CD4-positive, alpha-beta T cell (primary cell): Measurements from ENCODE around the gene XRCC4. TPM values are rescaled to one million over a fixed set of nuclear protein-coding genes. Genes with fewer than 3 reads are reported as not detected.

Experiments
- ATAC-seq: fragments of 200-7000 bp; cut with Tn5 transposase; one replicate; pipeline ENCODE4 v1.10.0; 2022; ENCODE audit warnings: mild to moderate bottlenecking; ENCODE audit not compliant: poor library complexity
- CTCF ChIA-PET: fragments of 350-600 bp; sonication (Branson Sonifier 250); formaldehyde crosslinking; loops from one replicate; lab custom pipeline; 2021; ENCODE audit warnings: antibody characterized with exemption, inconsistent platforms; lab: Charles Lee
- POLR2A ChIA-PET: fragments of 350-600 bp; sonication (Branson Sonifier 250); formaldehyde crosslinking; loops from one replicate; lab custom pipeline; 2021; ENCODE audit warnings: antibody characterized with exemption, inconsistent platforms; lab: Charles Lee
- DNase-seq, 14 experiments: peaks; one replicate each; pipeline ENCODE4 v3.0.0-alpha.2; 2013 to 2020; ENCODE audit warnings: mixed read lengths in 2 of 14
- H3K27ac ChIP-seq, 2 donors: one replicate each; pipeline versions ENCODE4 v1.5.1 to v1.7.0; 2013; ENCODE audit warnings: low read length in 2 of 2, low read depth in 1 of 2, mild to moderate bottlenecking in 1 of 2
- H3K27me3 ChIP-seq, 2 experiments: 1 replicate in 1 of 2; 2 replicates in 1 of 2; pipeline versions ENCODE4 v1.6.1 to v1.7.0; 2013; ENCODE audit warnings: low read length in 2 of 2, control low read depth in 1 of 2, mild to moderate bottlenecking in 1 of 2, moderate library complexity in 1 of 2; ENCODE audit not compliant: insufficient read depth in 2 of 2, control insufficient read depth in 1 of 2
- H3K36me3 ChIP-seq: one replicate; pipeline ENCODE4 v1.6.1; 2013; ENCODE audit warnings: low read length, control low read depth; ENCODE audit not compliant: insufficient read depth
- H3K4me1 ChIP-seq: one replicate; pipeline ENCODE4 v1.6.1; 2013; ENCODE audit warnings: low read length, control low read depth; ENCODE audit not compliant: insufficient read depth
- H3K4me3 ChIP-seq: one replicate; pipeline ENCODE4 v1.5.1; 2013; ENCODE audit warnings: mild to moderate bottlenecking, low read length, moderate library complexity
- H3K9me3 ChIP-seq, 2 experiments: 1 replicate in 1 of 2; 2 replicates in 1 of 2; pipeline versions ENCODE4 v1.6.1 to v1.7.0; 2013; ENCODE audit warnings: low read length in 2 of 2, mild to moderate bottlenecking in 2 of 2, control low read depth in 1 of 2, moderate library complexity in 1 of 2; ENCODE audit not compliant: control insufficient read depth in 1 of 2, insufficient read depth in 1 of 2
- H3K27ac Mint-ChIP-seq: one replicate; pipeline ENCODE4 v1.8.0; 2020; ENCODE audit warnings: mixed read lengths
- H3K27me3 Mint-ChIP-seq: one replicate; pipeline ENCODE4 v1.8.0; 2021; ENCODE audit warnings: mixed read lengths
- H3K36me3 Mint-ChIP-seq: one replicate; pipeline ENCODE4 v1.8.0; 2021; ENCODE audit warnings: low read depth, mixed read lengths
- H3K4me1 Mint-ChIP-seq: one replicate; pipeline ENCODE4 v1.8.0; 2021; ENCODE audit warnings: low read depth, mixed read lengths
- H3K4me3 Mint-ChIP-seq: one replicate; pipeline ENCODE4 v1.8.0; 2020; ENCODE audit warnings: mild to moderate bottlenecking, mixed read lengths
- H3K9me3 Mint-ChIP-seq: one replicate; pipeline ENCODE4 v1.8.0; 2020; ENCODE audit warnings: mixed read lengths
- intact Hi-C, 2 experiments: fragments of 100-400 bp; cut with DNase I in 1 of 2; cut with micrococcal nuclease in 1 of 2; formaldehyde crosslinking; loops; one replicate each; pipeline versions ENCODE4 v1.15.1 to v1.9.0; 2023 to 2025; cut with DNase I, micrococcal nuclease
- total RNA-seq, 174 experiments: library from RNA in 2 of 174; stranded (reverse) in 2 of 174; gene quantifications; one replicate each; pipeline ENCODE4 v1.2.3 and lab custom pipeline; 2021 to 2026
- TF ChIP-seq, protein P1 (sequence below): fragments of 200-600 bp; IDR thresholded peaks from one replicate; pipeline ENCODE4 v1.8.0; 2022; ENCODE audit warnings: antibody characterized with exemption, mild to moderate bottlenecking

The XRCC4 gene
- total RNA-seq, 2 experiments from 2014 or later: 1.8 TPM

DNA sequence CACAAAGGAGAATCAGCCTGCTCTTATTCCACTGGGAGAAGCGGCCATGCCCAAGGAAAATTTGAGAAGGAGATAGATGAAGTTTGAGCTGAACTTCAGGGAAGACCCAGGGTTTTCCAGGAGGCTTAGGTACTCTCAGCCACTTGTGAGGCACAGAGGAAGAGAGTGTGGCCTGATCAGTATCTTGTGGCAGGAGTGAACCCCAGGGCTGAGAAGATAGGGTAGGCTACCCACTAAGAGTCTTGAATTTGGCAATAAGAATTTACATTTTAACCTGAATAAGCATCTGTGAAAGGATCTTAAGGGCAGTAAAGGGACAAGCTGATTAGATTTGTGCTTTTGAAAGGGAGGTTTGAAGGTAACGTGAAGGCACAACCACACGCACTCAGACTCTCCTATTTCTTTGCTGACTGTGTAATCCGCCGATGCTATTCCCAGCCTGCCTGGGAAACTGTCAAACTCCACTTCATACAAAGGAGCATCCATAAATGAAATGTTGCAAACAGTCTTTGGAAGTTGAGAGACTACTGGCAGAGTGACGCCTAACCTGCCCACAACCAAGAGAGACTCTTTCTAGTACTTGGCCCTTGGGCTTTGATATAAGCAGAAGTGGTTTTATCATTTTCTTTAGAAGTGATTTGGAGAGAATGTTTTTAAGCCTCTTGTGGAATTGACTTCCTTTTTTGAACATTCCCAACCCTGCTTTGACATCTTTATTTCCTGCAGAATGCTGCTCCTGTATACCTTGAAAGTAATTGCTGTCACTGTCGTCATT lies 286.0 kb downstream of the XRCC4 start:
- intact Hi-C loops: no loop called here
- H3K27me3 Mint-ChIP-seq: no peaks in the 10 kb centered on the region
- no peaks in the 10 kb centered on the region for H3K4me1 Mint-ChIP-seq
- no peaks in the 10 kb centered on the region for H3K4me1 ChIP-seq
- H3K9me3 ChIP-seq: peaks cover 0 to 5% of the 10 kb centered on the region in 2 experiments
- H3K36me3 ChIP-seq: no peaks in the 10 kb centered on the region
- no peak overlapping the region for H3K4me3 ChIP-seq
- no peak for ATAC-seq
- H3K27me3 ChIP-seq: peaks cover 0 to under 1% of the 10 kb centered on the region in 2 experiments
- H3K27ac ChIP-seq: no peak overlapping the region
- H3K4me3 Mint-ChIP-seq: no peak overlapping the region
- no peak overlapping the region for H3K27ac Mint-ChIP-seq
- TF ChIP-seq, protein P1, sequence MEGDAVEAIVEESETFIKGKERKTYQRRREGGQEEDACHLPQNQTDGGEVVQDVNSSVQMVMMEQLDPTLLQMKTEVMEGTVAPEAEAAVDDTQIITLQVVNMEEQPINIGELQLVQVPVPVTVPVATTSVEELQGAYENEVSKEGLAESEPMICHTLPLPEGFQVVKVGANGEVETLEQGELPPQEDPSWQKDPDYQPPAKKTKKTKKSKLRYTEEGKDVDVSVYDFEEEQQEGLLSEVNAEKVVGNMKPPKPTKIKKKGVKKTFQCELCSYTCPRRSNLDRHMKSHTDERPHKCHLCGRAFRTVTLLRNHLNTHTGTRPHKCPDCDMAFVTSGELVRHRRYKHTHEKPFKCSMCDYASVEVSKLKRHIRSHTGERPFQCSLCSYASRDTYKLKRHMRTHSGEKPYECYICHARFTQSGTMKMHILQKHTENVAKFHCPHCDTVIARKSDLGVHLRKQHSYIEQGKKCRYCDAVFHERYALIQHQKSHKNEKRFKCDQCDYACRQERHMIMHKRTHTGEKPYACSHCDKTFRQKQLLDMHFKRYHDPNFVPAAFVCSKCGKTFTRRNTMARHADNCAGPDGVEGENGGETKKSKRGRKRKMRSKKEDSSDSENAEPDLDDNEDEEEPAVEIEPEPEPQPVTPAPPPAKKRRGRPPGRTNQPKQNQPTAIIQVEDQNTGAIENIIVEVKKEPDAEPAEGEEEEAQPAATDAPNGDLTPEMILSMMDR: no peak
- peaks cover 4% of the 10 kb centered on the region for H3K9me3 Mint-ChIP-seq
- H3K36me3 Mint-ChIP-seq: no peaks in the 10 kb centered on the region
- ChIA-PET CTCF (no interaction called here), POLR2A (no interaction called here)
- DNase-seq: no peak

DNA sequence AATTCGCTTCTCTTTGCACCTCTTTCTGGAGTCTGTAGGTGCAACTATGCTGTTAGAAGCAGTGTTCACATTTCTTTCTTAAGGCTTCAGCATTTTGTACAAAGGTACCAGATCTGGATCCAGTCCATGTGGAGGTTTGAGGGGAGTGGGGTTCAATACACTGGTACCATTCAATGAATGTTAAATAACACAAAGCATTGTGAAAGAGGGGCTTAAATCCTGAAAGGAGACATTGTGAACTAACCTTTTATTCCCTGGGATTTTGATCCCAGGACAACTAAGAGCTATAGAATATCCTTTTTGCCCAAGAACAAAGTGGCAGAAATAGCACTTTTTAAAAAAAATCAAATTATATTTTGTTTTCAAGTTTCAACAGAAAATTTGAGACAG lies 286.5 kb downstream of the XRCC4 start:
- H3K9me3 ChIP-seq: peaks cover 0 to 5% of the 10 kb centered on the region in 2 experiments
- no peak overlapping the region for H3K4me3 ChIP-seq
- TF ChIP-seq, protein P1: no peak
- peaks cover 4% of the 10 kb centered on the region for H3K9me3 Mint-ChIP-seq
- H3K27ac Mint-ChIP-seq: no peak overlapping the region
- no peak overlapping the region for H3K27ac ChIP-seq
- no peaks in the 10 kb centered on the region for H3K36me3 Mint-ChIP-seq
- H3K4me1 ChIP-seq: no peaks in the 10 kb centered on the region
- no peaks in the 10 kb centered on the region for H3K36me3 ChIP-seq
- CTCF ChIA-PET: no interaction called here
- ATAC-seq (no peak), DNase-seq (no peak)
- intact Hi-C loops: no loop called here
- H3K4me1 Mint-ChIP-seq: no peaks in the 10 kb centered on the region
- POLR2A ChIA-PET: no interaction called here
- peaks cover 0 to 3% of the 10 kb centered on the region in 2 experiments for H3K27me3 ChIP-seq
- H3K4me3 Mint-ChIP-seq: no peak overlapping the region
- H3K27me3 Mint-ChIP-seq: no peaks in the 10 kb centered on the region

GRCh38 chr5:83364312-83365299 lies 287.3 kb downstream of the XRCC4 start:
- POLR2A ChIA-PET: no interaction called here
- no peak overlapping the region for H3K4me3 Mint-ChIP-seq
- Histone ChIP-seq H3K36me3 (no peaks in the 10 kb centered on the region), H3K4me1 (no peaks in the 10 kb centered on the region), H3K4me3 (no peak overlapping the region), H3K9me3 (peaks cover 0 to 5% of the 10 kb centered on the region in 2 experiments), H3K27ac (no peak overlapping the region), H3K27me3 (peaks cover 0 to 3% of the 10 kb centered on the region in 2 experiments)
- TF ChIP-seq, protein P1: no peak
- H3K9me3 Mint-ChIP-seq: peaks cover 4% of the 10 kb centered on the region
- intact Hi-C loops: no loop called here
- H3K4me1 Mint-ChIP-seq: no peaks in the 10 kb centered on the region
- CTCF ChIA-PET: no interaction called here
- H3K27me3 Mint-ChIP-seq: no peaks in the 10 kb centered on the region
- DNase-seq: no peak
- no peak overlapping the region for H3K27ac Mint-ChIP-seq
- no peaks in the 10 kb centered on the region for H3K36me3 Mint-ChIP-seq
- no peak for ATAC-seq
